GM12892 (cell line): ENCODE measurements around the gene HDX.
"Not testable (repeated sequence)": the region's sequence is repeated elsewhere in the genome, so short reads cannot be mapped to it uniquely, and the experiment has no call there.

Experiments used
- DNase-seq: peaks from one replicate; pipeline ENCODE4 v3.0.0; 2011; ENCODE audit not compliant: insufficient read length
- FAIRE-seq: peaks from 2 replicates; lab custom pipeline; 2011; peaks lifted over from hg19 to GRCh38; lab: Jason Lieb, UNC
- POLR2A ChIP-seq: IDR thresholded peaks from 2 replicates; pipeline ENCODE4 v1.6.1; 2011; ENCODE audit warnings: low read depth, low read length, control low read depth
- POLR2AphosphoS5 ChIP-seq: IDR thresholded peaks from 2 replicates; pipeline ENCODE4 v1.6.1; 2011; ENCODE audit warnings: low read depth, low read length, control low read depth
- TAF1 ChIP-seq: IDR thresholded peaks from 2 replicates; pipeline ENCODE4 v1.6.1; 2011; ENCODE audit warnings: low read depth, mild to moderate bottlenecking, control low read depth, low read length, borderline replicate concordance

The HDX gene

DNA sequence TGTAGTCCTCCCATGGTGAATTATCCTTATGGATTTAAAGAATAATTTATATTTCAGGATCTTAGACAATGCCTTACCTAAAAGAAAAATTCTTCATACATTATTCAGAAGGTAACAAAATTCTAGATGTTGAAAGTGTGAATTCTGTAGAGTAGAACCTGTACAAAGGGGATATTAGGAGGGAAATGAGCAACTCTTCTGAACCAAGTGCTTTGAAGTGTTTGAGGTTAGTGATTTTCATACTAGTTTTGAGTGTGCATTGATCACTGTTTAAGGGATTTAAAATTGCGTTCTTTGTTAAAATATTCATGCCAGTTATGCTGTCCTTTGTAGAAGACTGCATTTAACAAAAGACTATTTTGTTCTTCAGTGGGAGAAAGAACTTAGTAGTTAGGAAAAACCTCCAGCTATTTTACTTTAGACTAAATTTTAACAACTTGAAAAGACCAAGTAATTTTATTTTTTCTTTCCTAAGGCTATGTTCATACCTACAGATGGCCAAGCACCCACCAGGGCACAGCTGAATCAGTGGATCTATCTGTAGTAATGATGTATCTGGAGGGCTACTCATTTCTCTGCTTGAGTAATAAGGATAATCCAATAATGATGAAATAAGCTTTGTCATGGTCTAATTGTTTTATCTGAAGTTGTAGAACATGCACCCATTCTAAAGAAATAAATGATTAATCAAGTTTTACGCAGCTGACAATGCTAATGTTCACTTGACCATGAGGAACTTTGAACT lies 180.0 kb downstream of the HDX start:
- no peak for TF ChIP-seq TAF1
- no peak for TF ChIP-seq POLR2A
- no peak for TF ChIP-seq POLR2AphosphoS5
- FAIRE-seq, result no peak
- DNase-seq, result no peak

DNA sequence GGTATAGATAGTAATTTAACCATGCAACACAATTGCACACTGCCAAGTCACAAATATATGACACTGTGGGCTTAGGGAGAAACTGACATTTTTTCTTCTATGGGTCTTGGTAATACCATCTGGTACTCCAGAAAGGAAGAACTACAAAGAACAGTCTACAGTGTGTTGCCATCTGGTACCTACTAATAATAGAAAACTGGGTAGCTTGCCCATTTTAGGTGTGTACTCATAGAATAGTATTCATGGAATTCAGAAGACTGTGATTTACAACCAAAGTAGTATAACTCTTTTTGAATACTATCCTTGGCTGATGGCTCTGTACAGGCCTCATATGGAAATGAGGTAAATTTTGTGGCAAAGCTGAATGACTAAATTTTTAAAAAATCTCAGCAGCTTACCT lies 181.6 kb downstream of the HDX start:
- TF ChIP-seq POLR2AphosphoS5 (no peak), TAF1 (no peak), POLR2A (no peak)
- DNase-seq (no peak), FAIRE-seq (no peak)

- no peak for TF ChIP-seq POLR2AphosphoS5
- TF ChIP-seq POLR2A, result no peak
- TF ChIP-seq TAF1, result no peak
- FAIRE-seq, result no peak
- no peak for DNase-seq
These were observed 182.2 kb downstream of the HDX start for GRCh38 chrX:84320023-84320422.

- no peak for FAIRE-seq
These were observed 183.6 kb downstream of the HDX start for GRCh38 chrX:84318661-84319060.

GRCh38 chrX:84315946-84316345 lies 186.3 kb downstream of the HDX start:
- FAIRE-seq, DNase-seq: not testable (repeated sequence)

More at GRCh38 chrX:84318661-84319060, 183.6 kb downstream of the HDX start:
- no peak for DNase-seq
- TF ChIP-seq TAF1, result no peak
- TF ChIP-seq POLR2AphosphoS5, result no peak
- TF ChIP-seq POLR2A, result no peak
